Measurements from ENCODE around the gene TRAPPC3.

- no peak for TF ChIP-seq CTCF (IDR thresholded peaks at IDR 0.05; ENCODE audit: insufficient read depth, low read length, poor library complexity, severe bottlenecking)
- no peak for TF ChIP-seq EZH2phosphoT487 (conservative IDR thresholded peaks at IDR 0.05; ENCODE audit: low read length)
Measured at GRCh38 chr1:36092798-36093185, 56.5 kb downstream of the TRAPPC3 start.

Measured in SU-DHL-6 (cell line).